ENCODE measurements around the gene MLC1.

DNA sequence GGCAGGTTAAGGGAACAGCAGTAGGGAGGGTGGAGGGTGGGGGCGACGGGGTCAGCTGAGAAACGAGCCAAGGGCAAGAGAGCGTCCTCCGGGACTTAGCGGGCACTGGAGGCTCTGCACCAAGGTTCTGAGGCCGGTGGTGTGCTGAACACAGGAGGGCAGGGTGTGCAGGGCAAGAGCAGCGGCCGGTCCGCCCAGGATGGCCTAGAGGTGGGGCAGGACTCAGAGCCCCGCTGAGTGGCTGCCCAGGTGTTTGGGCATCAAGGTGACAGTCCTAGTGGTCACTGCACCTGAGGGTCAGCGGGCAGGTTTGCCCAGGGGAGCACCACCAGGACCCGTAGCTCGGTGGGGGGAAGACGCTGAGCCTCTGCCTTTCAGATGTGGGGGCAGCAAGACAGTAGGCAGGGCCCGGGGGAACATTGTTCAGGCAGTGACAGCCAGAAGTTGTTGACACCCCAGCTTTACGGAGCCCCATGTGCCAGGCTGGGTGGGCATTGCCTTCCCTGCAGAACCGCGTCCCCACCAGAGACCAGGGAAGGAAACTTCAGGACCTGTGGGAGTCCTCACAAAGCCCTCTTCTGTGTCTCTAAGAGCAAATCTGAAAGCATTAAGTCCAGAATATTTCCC is 22.6 kb downstream of the MLC1 start:
- TF ChIP-seq, protein P1, sequence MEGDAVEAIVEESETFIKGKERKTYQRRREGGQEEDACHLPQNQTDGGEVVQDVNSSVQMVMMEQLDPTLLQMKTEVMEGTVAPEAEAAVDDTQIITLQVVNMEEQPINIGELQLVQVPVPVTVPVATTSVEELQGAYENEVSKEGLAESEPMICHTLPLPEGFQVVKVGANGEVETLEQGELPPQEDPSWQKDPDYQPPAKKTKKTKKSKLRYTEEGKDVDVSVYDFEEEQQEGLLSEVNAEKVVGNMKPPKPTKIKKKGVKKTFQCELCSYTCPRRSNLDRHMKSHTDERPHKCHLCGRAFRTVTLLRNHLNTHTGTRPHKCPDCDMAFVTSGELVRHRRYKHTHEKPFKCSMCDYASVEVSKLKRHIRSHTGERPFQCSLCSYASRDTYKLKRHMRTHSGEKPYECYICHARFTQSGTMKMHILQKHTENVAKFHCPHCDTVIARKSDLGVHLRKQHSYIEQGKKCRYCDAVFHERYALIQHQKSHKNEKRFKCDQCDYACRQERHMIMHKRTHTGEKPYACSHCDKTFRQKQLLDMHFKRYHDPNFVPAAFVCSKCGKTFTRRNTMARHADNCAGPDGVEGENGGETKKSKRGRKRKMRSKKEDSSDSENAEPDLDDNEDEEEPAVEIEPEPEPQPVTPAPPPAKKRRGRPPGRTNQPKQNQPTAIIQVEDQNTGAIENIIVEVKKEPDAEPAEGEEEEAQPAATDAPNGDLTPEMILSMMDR (IDR thresholded peaks at IDR 0.05) = no peak
- no peak for TF ChIP-seq ZFX (IDR thresholded peaks at IDR 0.05; ENCODE audit: borderline replicate concordance)
